Stimulated activated CD4-positive, alpha-beta T cell treated with anti-CD3 and anti-CD28 coated beads, Interleukin-2, amount 100 ng/mL, for 48 hours (primary cell): ENCODE results near the gene LRMDA.

Experiments used
- DNase-seq, 2 donors: peaks; one replicate each; pipeline ENCODE4 v3.0.0-alpha.2; 2020

Gene LRMDA

GRCh38 chr10:76436981-76437380, 1005.6 kb downstream of the LRMDA start:
- no peak for DNase-seq

- DNase-seq, result no peak
Measured at GRCh38 chr10:76440426-76440825, 1009.0 kb downstream of the LRMDA start.

- no peak for DNase-seq
Measured at GRCh38 chr10:76442113-76442512, 1010.7 kb downstream of the LRMDA start.

- no peak for DNase-seq
Measured at GRCh38 chr10:76444034-76444800, 1012.8 kb downstream of the LRMDA start.

- no peak for DNase-seq
Measured at GRCh38 chr10:76447578-76447977, 1016.2 kb downstream of the LRMDA start.

GRCh38 chr10:76451911-76452310, 1020.5 kb downstream of the LRMDA start:
- no peak for DNase-seq

GRCh38 chr10:76453332-76453731, 1021.9 kb downstream of the LRMDA start:
- DNase-seq, result no peak

- DNase-seq, result no peak
Measured at GRCh38 chr10:76453997-76454396, 1022.6 kb downstream of the LRMDA start.

GRCh38 chr10:76454506-76455140, 1023.2 kb downstream of the LRMDA start:
- no peak for DNase-seq

- DNase-seq, result no peak
Measured at GRCh38 chr10:76456197-76456596, 1024.8 kb downstream of the LRMDA start.

- DNase-seq, result no peak
Measured at GRCh38 chr10:76459016-76459730, 1027.7 kb downstream of the LRMDA start.

GRCh38 chr10:76461024-76461423, 1029.6 kb downstream of the LRMDA start:
- DNase-seq, result no peak

- no peak for DNase-seq
Measured at GRCh38 chr10:76463111-76463510, 1031.7 kb downstream of the LRMDA start.

- no peak for DNase-seq
Measured at GRCh38 chr10:76466836-76467503, 1035.5 kb downstream of the LRMDA start.

GRCh38 chr10:76469675-76470074, 1038.3 kb downstream of the LRMDA start:
- no peak for DNase-seq

GRCh38 chr10:76479103-76479790, 1047.8 kb downstream of the LRMDA start:
- no peak for DNase-seq

GRCh38 chr10:76481178-76481577, 1049.8 kb downstream of the LRMDA start:
- DNase-seq, result no peak

- DNase-seq, result no peak
Measured at GRCh38 chr10:76487582-76487981, 1056.2 kb downstream of the LRMDA start.

GRCh38 chr10:76488602-76489001, 1057.2 kb downstream of the LRMDA start:
- no peak for DNase-seq

- no peak for DNase-seq
Measured at GRCh38 chr10:76491216-76491615, 1059.8 kb downstream of the LRMDA start.

- no peak for DNase-seq
Measured at GRCh38 chr10:76492026-76492425, 1060.6 kb downstream of the LRMDA start.

- no peak for DNase-seq
Measured at GRCh38 chr10:76492678-76493472, 1061.5 kb downstream of the LRMDA start.
